ENCODE data around the gene DIPK2B.

Gene DIPK2B

DNA sequence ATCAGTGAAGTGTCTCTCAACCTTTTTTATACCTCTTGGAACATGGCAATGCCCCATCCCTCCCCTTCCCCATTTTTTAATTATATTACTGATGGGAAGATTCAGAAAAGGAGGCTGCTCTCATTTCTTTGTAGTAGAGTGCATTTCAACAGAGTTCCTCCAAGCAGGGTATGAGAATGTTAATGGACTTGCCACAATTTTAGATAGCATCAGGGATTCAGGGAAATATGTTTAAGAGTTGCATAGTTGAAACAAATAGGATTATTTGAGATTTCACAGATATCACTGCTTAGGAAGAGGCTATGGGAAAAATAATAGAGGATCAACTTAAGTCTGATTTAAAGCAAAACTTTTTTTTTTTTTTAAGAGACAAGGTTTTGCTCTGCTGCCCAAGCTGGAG lies 46.2 kb downstream of the DIPK2B start:
- Histone ChIP-seq H3K4me3 (ENCODE audit: low read depth in 1 of 2, low read length in 2 of 2) (no peak overlapping the region), H3K4me1 (ENCODE audit: insufficient read depth, low read length) (no peaks in the 10 kb centered on the region), H2AFZ (ENCODE audit: low read depth, low read length) (no peak overlapping the region), H3K9me3 (ENCODE audit: insufficient read depth, low read length, severe bottlenecking) (no peaks in the 10 kb centered on the region), H3K36me3 (ENCODE audit: insufficient read depth, low read length) (no peaks in the 10 kb centered on the region), H4K20me1 (ENCODE audit: insufficient read depth, low read length) (no peaks in the 10 kb centered on the region), H3K27ac (ENCODE audit: low read length) (no peak overlapping the region), H3K79me2 (ENCODE audit: insufficient read depth, low read length) (no peaks in the 10 kb centered on the region), H3K9ac (ENCODE audit: low read depth, low read length) (no peak overlapping the region), H3K4me2 (ENCODE audit: insufficient read depth, low read length) (no peak overlapping the region), H3K27me3 (ENCODE audit: insufficient read depth, low read length, poor library complexity) (no peaks in the 10 kb centered on the region)
- TF ChIP-seq, protein P1, sequence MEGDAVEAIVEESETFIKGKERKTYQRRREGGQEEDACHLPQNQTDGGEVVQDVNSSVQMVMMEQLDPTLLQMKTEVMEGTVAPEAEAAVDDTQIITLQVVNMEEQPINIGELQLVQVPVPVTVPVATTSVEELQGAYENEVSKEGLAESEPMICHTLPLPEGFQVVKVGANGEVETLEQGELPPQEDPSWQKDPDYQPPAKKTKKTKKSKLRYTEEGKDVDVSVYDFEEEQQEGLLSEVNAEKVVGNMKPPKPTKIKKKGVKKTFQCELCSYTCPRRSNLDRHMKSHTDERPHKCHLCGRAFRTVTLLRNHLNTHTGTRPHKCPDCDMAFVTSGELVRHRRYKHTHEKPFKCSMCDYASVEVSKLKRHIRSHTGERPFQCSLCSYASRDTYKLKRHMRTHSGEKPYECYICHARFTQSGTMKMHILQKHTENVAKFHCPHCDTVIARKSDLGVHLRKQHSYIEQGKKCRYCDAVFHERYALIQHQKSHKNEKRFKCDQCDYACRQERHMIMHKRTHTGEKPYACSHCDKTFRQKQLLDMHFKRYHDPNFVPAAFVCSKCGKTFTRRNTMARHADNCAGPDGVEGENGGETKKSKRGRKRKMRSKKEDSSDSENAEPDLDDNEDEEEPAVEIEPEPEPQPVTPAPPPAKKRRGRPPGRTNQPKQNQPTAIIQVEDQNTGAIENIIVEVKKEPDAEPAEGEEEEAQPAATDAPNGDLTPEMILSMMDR (IDR thresholded peaks at IDR 0.05; ENCODE audit: borderline replicate concordance, extremely low read depth, low read length, poor library complexity, severe bottlenecking) = no peak
- no peak for TF ChIP-seq EZH2 (IDR thresholded peaks at IDR 0.05; ENCODE audit: borderline replicate concordance, low read depth, low read length, severe bottlenecking)
- DNase-seq (no peak), ATAC-seq (ENCODE audit: insufficient read depth, low read depth) (no peak)

DNA sequence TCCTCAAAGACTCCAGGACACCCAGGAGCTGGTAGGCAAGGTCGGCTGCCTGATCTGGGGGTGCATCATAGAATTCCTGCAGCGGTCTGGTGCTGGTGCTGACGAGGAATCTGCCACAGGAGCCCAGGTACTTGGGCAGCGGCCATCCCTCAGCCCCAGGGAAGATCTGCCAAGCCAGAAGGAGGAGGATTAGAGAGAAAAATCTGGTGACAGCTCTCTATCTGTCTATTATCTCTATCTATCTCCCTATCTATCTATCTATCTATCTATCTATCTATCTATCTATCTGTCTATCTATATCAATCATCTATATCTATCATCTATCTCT lies 46.7 kb downstream of the DIPK2B start:
- Histone ChIP-seq H3K9me3 (ENCODE audit: insufficient read depth, low read length, severe bottlenecking) (no peaks in the 10 kb centered on the region), H3K4me3 (ENCODE audit: low read depth in 1 of 2, low read length in 2 of 2) (no peak overlapping the region), H3K4me1 (ENCODE audit: insufficient read depth, low read length) (no peaks in the 10 kb centered on the region), H3K27me3 (ENCODE audit: insufficient read depth, low read length, poor library complexity) (no peaks in the 10 kb centered on the region), H4K20me1 (ENCODE audit: insufficient read depth, low read length) (no peaks in the 10 kb centered on the region), H3K36me3 (ENCODE audit: insufficient read depth, low read length) (no peaks in the 10 kb centered on the region), H3K9ac (ENCODE audit: low read depth, low read length) (no peak overlapping the region), H3K79me2 (ENCODE audit: insufficient read depth, low read length) (no peaks in the 10 kb centered on the region), H3K27ac (ENCODE audit: low read length) (no peak overlapping the region), H2AFZ (ENCODE audit: low read depth, low read length) (no peak overlapping the region), H3K4me2 (ENCODE audit: insufficient read depth, low read length) (no peak overlapping the region)
- no peak for ATAC-seq (ENCODE audit: insufficient read depth, low read depth)
- no peak for DNase-seq
- TF ChIP-seq EZH2 (IDR thresholded peaks at IDR 0.05; ENCODE audit: borderline replicate concordance, low read depth, low read length, severe bottlenecking) = no peak
- TF ChIP-seq, protein P1 (IDR thresholded peaks at IDR 0.05; ENCODE audit: borderline replicate concordance, extremely low read depth, low read length, poor library complexity, severe bottlenecking) = no peak

Data from DND-41 (cell line).